LNCAP (cell line): Measurements from ENCODE around the gene NKAIN2.

Experiments
- CTCF ChIP-seq: fragments of 450-650 bp; IDR thresholded peaks from 2 replicates; pipeline ENCODE4 v1.5.1; 2017; ENCODE audit warnings: mild to moderate bottlenecking

The NKAIN2 gene

GRCh38 chr6:124633655-124634054 is 830.0 kb downstream of the NKAIN2 start:
- no peak for TF ChIP-seq CTCF

- TF ChIP-seq CTCF = no peak
Observed at GRCh38 chr6:124640432-124640831, 836.8 kb downstream of the NKAIN2 start.

- TF ChIP-seq CTCF = no peak
Observed at GRCh38 chr6:124655866-124656265, 852.2 kb downstream of the NKAIN2 start.

GRCh38 chr6:124658053-124658452 is 854.4 kb downstream of the NKAIN2 start:
- no peak for TF ChIP-seq CTCF

- TF ChIP-seq CTCF = no peak
Observed at GRCh38 chr6:124659427-124659826, 855.8 kb downstream of the NKAIN2 start.

DNA sequence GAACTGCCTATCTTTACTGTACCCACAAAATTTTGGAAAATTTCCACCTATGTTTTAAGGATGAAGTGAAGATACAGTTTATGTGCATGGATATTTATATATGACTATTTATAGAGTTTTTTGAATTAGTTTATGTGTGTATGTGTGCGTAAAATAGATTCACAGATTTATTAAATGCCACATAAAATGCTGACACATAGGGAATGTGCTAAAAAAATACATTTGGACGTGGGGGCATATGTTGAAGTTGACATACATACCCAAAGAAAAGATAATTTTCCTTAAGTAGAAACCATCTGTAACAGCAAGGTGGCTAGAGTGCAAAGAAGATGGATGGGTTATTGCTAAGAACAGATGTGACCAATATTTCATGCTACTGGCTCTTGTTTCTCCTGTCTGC is 856.5 kb downstream of the NKAIN2 start:
- TF ChIP-seq CTCF = no peak

DNA sequence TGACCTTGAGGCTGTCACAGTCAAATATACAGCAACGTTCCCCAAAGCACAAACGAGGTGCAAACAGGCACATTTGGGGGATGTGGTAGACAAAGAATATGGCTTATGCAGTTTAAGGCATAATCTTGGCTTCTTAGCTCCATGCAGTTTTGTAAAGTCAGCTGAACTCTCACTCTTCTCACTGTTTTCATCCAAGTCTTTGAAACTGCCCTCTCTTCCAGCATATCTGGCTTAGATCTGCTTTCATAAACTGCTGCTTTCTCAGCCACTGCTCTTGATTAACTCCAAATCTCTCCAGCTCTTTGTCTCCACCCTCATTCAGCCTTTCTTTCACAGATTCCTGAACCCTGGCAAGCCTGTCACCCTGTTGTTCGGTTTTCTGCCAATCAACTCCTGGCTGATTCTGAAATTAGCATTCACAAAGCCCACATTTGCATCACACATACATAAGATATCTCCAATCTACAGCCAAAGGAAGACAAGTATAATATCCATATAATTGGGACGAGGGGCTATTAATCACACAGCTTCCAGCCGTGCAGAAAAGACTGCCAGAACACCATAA is 857.5 kb downstream of the NKAIN2 start:
- no peak for TF ChIP-seq CTCF

GRCh38 chr6:124668028-124668427 is 864.4 kb downstream of the NKAIN2 start:
- no peak for TF ChIP-seq CTCF
